ENCODE data around the gene TSPAN13.

Gene TSPAN13

DNA sequence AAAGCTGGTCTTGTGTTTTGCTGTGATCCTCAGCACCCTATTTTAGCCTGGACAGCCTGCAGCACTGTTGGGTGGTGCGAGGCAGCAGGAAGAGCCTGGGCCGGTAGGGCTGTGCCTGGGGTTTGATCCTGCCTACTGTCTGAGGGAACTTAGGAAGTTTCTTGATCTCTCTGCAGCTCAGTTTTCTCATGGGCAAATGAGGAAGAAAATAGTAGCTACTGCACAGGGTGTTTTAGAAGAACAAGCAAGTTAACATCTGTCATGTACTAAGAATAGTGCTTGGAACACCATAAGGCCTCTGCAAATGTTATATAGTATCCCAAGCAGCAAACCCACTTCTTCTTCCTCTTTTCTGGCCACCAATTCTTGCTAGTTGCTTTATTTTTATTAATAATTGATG lies 63.3 kb downstream of the TSPAN13 start:
- no peak for DNase-seq

DNA sequence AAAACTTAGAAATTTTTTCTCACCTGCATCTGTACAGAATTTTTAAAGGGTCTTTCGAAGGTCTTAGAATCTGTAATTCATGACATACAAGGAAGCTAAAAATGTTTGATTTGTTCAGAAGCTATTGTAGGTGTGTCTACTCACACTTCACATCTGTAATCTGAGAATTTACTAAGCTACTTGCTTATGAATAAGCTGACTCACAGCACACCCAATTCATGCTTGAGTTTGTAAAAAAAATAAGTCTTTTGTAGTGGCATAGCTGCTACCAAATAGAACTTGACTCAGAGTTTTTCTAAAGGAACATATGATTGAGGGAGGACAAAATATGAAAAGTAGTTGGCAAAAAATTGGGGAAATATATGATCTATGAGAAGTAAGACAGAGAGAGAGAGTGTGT lies 64.0 kb downstream of the TSPAN13 start:
- no peak for DNase-seq

DNA sequence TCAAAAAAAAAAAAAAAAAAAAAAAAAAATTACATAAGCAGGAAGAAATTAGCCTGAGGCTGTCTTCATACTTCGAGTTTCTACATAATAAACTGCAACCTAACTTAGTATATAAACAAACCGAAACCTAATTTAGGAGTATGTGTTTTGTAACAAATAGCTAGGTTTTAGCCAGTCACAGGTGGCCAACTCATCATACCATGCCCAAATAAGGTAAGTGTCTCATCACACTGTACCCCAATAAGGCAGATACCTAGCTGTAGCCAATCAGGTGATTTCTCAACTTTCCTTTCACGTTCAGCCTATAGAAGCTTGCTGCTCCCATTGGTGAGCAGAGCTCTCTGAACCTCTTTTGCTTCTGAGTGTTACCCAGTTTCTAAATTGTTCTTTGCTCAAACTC lies 65.2 kb downstream of the TSPAN13 start:
- DNase-seq = no peak

DNA sequence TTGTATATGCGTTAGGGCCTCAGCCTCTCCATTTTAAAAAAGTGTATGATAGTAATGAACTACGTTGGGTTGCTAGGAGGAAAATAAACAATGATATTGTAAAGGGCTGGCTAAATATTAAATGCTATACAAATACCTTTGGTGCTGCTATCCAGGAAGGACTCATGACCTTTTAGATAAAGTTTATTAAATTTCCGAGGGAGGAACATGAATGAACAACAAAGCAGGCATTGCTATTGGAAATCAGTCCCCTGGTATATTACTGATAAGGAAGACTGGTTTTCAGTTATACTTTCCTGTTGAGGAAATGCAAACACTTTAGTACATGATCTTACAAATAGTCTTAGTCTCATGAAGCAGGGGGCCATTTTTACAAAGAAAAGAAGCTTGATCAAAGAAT lies 68.5 kb downstream of the TSPAN13 start:
- DNase-seq = no peak

DNA sequence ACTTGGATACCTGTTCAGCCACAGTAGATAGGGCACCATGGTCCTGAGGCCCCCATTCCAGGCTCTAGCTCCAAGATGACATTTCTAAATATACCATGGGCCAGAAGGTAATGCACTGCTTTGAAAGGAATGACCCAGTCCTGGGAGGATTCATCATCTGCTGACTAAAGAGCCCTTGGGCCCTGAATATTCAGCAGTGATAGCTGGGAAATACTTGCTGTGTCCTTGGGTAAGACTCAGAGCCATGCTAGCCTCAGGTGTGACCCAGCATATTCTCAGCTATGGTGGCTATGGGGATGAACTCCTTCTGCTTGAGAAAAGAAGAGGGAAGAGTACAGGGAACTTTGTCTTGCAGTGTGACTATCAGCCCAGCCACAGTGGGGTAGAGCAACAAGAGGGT lies 72.5 kb downstream of the TSPAN13 start:
- DNase-seq = no peak

DNA sequence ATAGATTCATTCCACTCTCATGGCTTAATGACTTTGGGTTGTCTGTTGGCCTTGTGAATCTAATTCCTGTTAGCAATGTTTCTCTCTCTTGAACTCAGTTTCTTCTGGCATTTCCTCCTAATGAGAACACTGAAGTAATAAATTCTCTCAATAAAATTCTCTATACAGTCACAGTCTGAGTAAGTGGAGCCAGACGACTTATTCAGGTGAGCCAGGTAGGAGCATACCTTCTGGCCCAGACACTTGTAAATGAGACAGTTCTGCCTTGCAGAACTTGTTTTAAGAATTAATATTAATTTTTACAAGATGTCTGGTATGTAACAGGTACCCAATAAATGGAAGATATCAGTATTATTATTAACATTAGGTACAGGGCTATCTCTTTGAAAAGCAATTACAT lies 79.8 kb downstream of the TSPAN13 start:
- DNase-seq = no peak

Data from SHP77 treated with DMSO at 0.1 percent for 48 hours (cell line).